AG08396 (cell line): ENCODE data around the gene TMEM121.

Experiments
- DNase-seq: peaks from one replicate; pipeline ENCODE4 v3.0.0; 2012; ENCODE audit warnings: low spot score, mixed read lengths

The TMEM121 gene

GRCh38 chr14:105487449-105487985 lies 38.9 kb upstream of the TMEM121 start:
- no peak for DNase-seq

GRCh38 chr14:105487986-105488777 lies 38.2 kb upstream of the TMEM121 start:
- DNase-seq = no peak

GRCh38 chr14:105488781-105489541 lies 37.4 kb upstream of the TMEM121 start:
- DNase-seq = no peak

- peak; percentile 78 for DNase-seq
Observed at GRCh38 chr14:105489542-105490266, 36.7 kb upstream of the TMEM121 start.

GRCh38 chr14:105490267-105490571 lies 36.2 kb upstream of the TMEM121 start:
- DNase-seq = no peak

GRCh38 chr14:105490572-105491365 lies 35.6 kb upstream of the TMEM121 start, which contains the start of gene TEDC1:
TEDC1 (plus strand) TSS chr14:105491246; CDS start chr14:105491376, 130 bp downstream.
- DNase-seq = peak; percentile 100

- peak; percentile 86 for DNase-seq
Observed at GRCh38 chr14:105491366-105491973, 34.9 kb upstream of the TMEM121 start.

GRCh38 chr14:105492031-105492970 lies 34.1 kb upstream of the TMEM121 start:
- no peak for DNase-seq

GRCh38 chr14:105492971-105493871 lies 33.2 kb upstream of the TMEM121 start:
- no peak for DNase-seq

GRCh38 chr14:105493921-105494605 lies 32.3 kb upstream of the TMEM121 start:
- no peak for DNase-seq

GRCh38 chr14:105494606-105494929 lies 31.8 kb upstream of the TMEM121 start:
- DNase-seq = no peak

GRCh38 chr14:105495101-105495989 lies 31.0 kb upstream of the TMEM121 start:
- DNase-seq = no peak

GRCh38 chr14:105495990-105496830 lies 30.2 kb upstream of the TMEM121 start:
- no peak for DNase-seq

- DNase-seq = no peak
Observed at GRCh38 chr14:105496831-105497591, 29.4 kb upstream of the TMEM121 start.

GRCh38 chr14:105497671-105498429 lies 28.5 kb upstream of the TMEM121 start:
- no peak for DNase-seq
